Nephron progenitor cell (in vitro differentiated cells): ENCODE data around the gene POU3F2.
A peak's percentile ranks its signal among the peaks of the same experiment; 100 is the strongest.

Source experiments
- DNase-seq: peaks from one replicate; pipeline ENCODE4 v3.0.0; 2021
- H3K27ac Mint-ChIP-seq: 2 replicates; pipeline ENCODE4 v1.8.0; 2021; ENCODE audit warnings: mild to moderate bottlenecking, moderate library complexity, mixed read lengths
- H3K27me3 Mint-ChIP-seq: 2 replicates; pipeline ENCODE4 v1.8.0; 2021; ENCODE audit warnings: mild to moderate bottlenecking, low read depth, mixed read lengths; ENCODE audit not compliant: poor library complexity
- H3K36me3 Mint-ChIP-seq: 2 replicates; pipeline ENCODE4 v1.8.0; 2021; ENCODE audit warnings: low read depth, mixed read lengths
- H3K4me1 Mint-ChIP-seq: 2 replicates; pipeline ENCODE4 v1.8.0; 2021; ENCODE audit warnings: mixed read lengths
- H3K4me3 Mint-ChIP-seq: 2 replicates; pipeline ENCODE4 v1.8.0; 2021; ENCODE audit warnings: mild to moderate bottlenecking, moderate library complexity, mixed read lengths
- H3K9me3 Mint-ChIP-seq: 2 replicates; pipeline ENCODE4 v1.8.0; 2021; ENCODE audit warnings: mild to moderate bottlenecking, moderate library complexity, mixed read lengths
- CTCF ChIP-seq: fragments of 200-600 bp; sonication (generic); IDR thresholded peaks from 2 replicates; pipeline ENCODE4 v1.5.0; 2021; ENCODE audit warnings: antibody characterized with exemption

Gene POU3F2

GRCh38 chr6:98836962-98837944, 2.9 kb downstream of the POU3F2 start:
- no peak for TF ChIP-seq CTCF
- no peak for DNase-seq
- Mint-ChIP-seq H3K27ac (no peak overlapping the region), H3K4me1 (peaks cover 71% of the 10 kb centered on the region), H3K36me3 (no peaks in the 10 kb centered on the region), H3K27me3 (peaks cover 90% of the 10 kb centered on the region), H3K9me3 (no peaks in the 10 kb centered on the region), H3K4me3 (peak overlapping the region; percentile 87)

GRCh38 chr6:98838032-98838431, 3.7 kb downstream of the POU3F2 start:
- peak overlapping the region; percentile 87 for H3K4me3 Mint-ChIP-seq
- peaks cover 68% of the 10 kb centered on the region for H3K4me1 Mint-ChIP-seq
- TF ChIP-seq CTCF: no peak
- H3K36me3 Mint-ChIP-seq: no peaks in the 10 kb centered on the region
- no peak overlapping the region for H3K27ac Mint-ChIP-seq
- H3K27me3 Mint-ChIP-seq: peaks cover 90% of the 10 kb centered on the region
- DNase-seq: no peak
- no peaks in the 10 kb centered on the region for H3K9me3 Mint-ChIP-seq

DNA sequence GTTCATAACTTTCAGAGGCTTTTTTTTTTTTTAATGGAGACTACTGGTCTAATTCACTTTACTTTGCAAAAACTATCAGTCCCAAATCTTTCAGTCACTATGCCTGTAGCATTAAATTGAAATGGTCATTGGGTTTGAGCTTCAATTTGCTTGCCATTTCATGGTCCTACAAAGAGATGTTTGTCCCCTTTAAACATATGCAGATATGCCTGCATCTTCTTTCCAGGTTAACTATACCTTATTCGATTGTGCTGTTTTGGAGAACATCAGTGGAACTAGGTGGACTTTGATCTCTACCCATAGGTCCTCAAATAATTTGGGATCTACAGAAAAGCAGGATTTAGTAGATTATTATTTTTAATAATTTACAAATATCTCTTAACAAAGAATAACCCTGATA, 4.6 kb downstream of the POU3F2 start:
- no peak for TF ChIP-seq CTCF
- Mint-ChIP-seq H3K4me1 (peaks cover 68% of the 10 kb centered on the region), H3K27ac (no peak overlapping the region), H3K36me3 (no peaks in the 10 kb centered on the region), H3K4me3 (no peak overlapping the region), H3K27me3 (peaks cover 90% of the 10 kb centered on the region), H3K9me3 (no peaks in the 10 kb centered on the region)
- no peak for DNase-seq

- DNase-seq: no peak
- peak overlapping the region; percentile 10 for H3K4me3 Mint-ChIP-seq
- H3K9me3 Mint-ChIP-seq: no peaks in the 10 kb centered on the region
- no peaks in the 10 kb centered on the region for H3K36me3 Mint-ChIP-seq
- H3K4me1 Mint-ChIP-seq: peaks cover 75% of the 10 kb centered on the region
- no peak overlapping the region for H3K27ac Mint-ChIP-seq
- peak; percentile 53 for TF ChIP-seq CTCF
- H3K27me3 Mint-ChIP-seq: peaks cover 96% of the 10 kb centered on the region
Observed at GRCh38 chr6:98839781-98840361, 5.5 kb downstream of the POU3F2 start.

GRCh38 chr6:98840385-98840784, 6.0 kb downstream of the POU3F2 start:
- Mint-ChIP-seq H3K4me3 (no peak overlapping the region), H3K27me3 (peaks cover 96% of the 10 kb centered on the region), H3K4me1 (peaks cover 76% of the 10 kb centered on the region), H3K27ac (no peak overlapping the region), H3K9me3 (no peaks in the 10 kb centered on the region), H3K36me3 (no peaks in the 10 kb centered on the region)
- no peak for DNase-seq
- TF ChIP-seq CTCF: no peak
